CD4-positive, alpha-beta memory T cell (primary cell): ENCODE data around the gene HMCN2. TPM values are rescaled to one million over a fixed set of nuclear protein-coding genes. Genes with fewer than 3 reads are reported as not detected.
"Not testable (repeated sequence)": the region's sequence is repeated elsewhere in the genome, so short reads cannot be mapped to it uniquely, and the experiment has no call there.

Experiments
- CTCF ChIA-PET: fragments of 350-600 bp; sonication (Branson Sonifier 250); formaldehyde crosslinking; loops from one replicate; lab custom pipeline; 2021; ENCODE audit warnings: inconsistent platforms; ENCODE audit not compliant: partially characterized antibody; lab: Charles Lee
- POLR2A ChIA-PET: fragments of 350-600 bp; sonication (Branson Sonifier 250); formaldehyde crosslinking; loops from one replicate; lab custom pipeline; 2021; ENCODE audit not compliant: partially characterized antibody; lab: Charles Lee
- DNase-seq, 5 donors: peaks; one replicate each; pipeline versions ENCODE4 v3.0.0 to v3.0.0-alpha.2; 2020 to 2022; ENCODE audit warnings: mixed read lengths in 1 of 5
- H3K27ac ChIP-seq: one replicate; pipeline ENCODE4 v1.7.0; 2013; ENCODE audit warnings: low read depth, low read length
- H3K27me3 ChIP-seq: 2 replicates; pipeline ENCODE4 v1.7.0; 2013; ENCODE audit warnings: mild to moderate bottlenecking, low read length, moderate library complexity; ENCODE audit not compliant: insufficient read depth
- H3K36me3 ChIP-seq: 2 replicates; pipeline ENCODE4 v1.7.0; 2013; ENCODE audit warnings: mild to moderate bottlenecking, low read length, moderate library complexity; ENCODE audit not compliant: insufficient read depth
- H3K4me1 ChIP-seq: 2 replicates; pipeline ENCODE4 v1.7.0; 2013; ENCODE audit warnings: mild to moderate bottlenecking, low read length, moderate library complexity; ENCODE audit not compliant: insufficient read depth
- H3K4me3 ChIP-seq, 2 donors: one replicate each; pipeline ENCODE4 v1.7.0; 2013; ENCODE audit warnings: low read length in 2 of 2, mild to moderate bottlenecking in 1 of 2
- H3K9me3 ChIP-seq, 2 donors: one replicate each; pipeline ENCODE4 v1.7.0; 2013; ENCODE audit warnings: low read length in 2 of 2, control low read depth in 1 of 2; ENCODE audit not compliant: control insufficient read depth in 1 of 2
- H3K27ac Mint-ChIP-seq, 7 donors: one replicate each; pipeline ENCODE4 v1.8.0; 2020 to 2021; ENCODE audit warnings: mixed read lengths in 7 of 7, mild to moderate bottlenecking in 6 of 7, inconsistent platforms in 3 of 7, moderate library complexity in 3 of 7
- H3K27me3 Mint-ChIP-seq, 2 donors: one replicate each; pipeline ENCODE4 v1.8.0; 2020 to 2021; ENCODE audit warnings: mixed read lengths in 2 of 2
- H3K36me3 Mint-ChIP-seq, 2 donors: one replicate each; pipeline ENCODE4 v1.8.0; 2020 to 2021; ENCODE audit warnings: mixed read lengths in 2 of 2, inconsistent platforms in 1 of 2, mild to moderate bottlenecking in 1 of 2
- H3K4me1 Mint-ChIP-seq, 4 donors: one replicate each; pipeline ENCODE4 v1.8.0; 2020 to 2021; ENCODE audit warnings: mixed read lengths in 4 of 4, mild to moderate bottlenecking in 1 of 4
- H3K4me3 Mint-ChIP-seq, 8 donors: one replicate each; pipeline ENCODE4 v1.8.0; 2020 to 2021; ENCODE audit warnings: mixed read lengths in 8 of 8, mild to moderate bottlenecking in 7 of 8, moderate library complexity in 6 of 8, inconsistent platforms in 3 of 8
- H3K9me3 Mint-ChIP-seq, 8 donors: one replicate each; pipeline ENCODE4 v1.8.0; 2020 to 2021; ENCODE audit warnings: mixed read lengths in 8 of 8, mild to moderate bottlenecking in 5 of 8, inconsistent platforms in 3 of 8, moderate library complexity in 1 of 8
- intact Hi-C: fragments of 100-400 bp; cut with micrococcal nuclease; formaldehyde crosslinking; loops from one replicate; pipeline ENCODE4 v1.15.1; 2023
- polyA plus RNA-seq, 2 donors: library from polyadenylated mRNA; unstranded; fragments of 300-500 nt; fragmentation: Illumina TruSeq; gene quantifications; one replicate each; pipeline ENCODE4 v1.2.3, GENCODE V29; 2021
- total RNA-seq, 2 experiments: library from RNA; stranded (reverse); gene quantifications; one replicate each; pipeline ENCODE4 v1.2.3, GENCODE V29; 2021

The HMCN2 gene
- total and polyA plus RNA-seq, 4 experiments from 2014 or later = not detected

- intact Hi-C loops = no loop called here
- no peak for DNase-seq
- H3K27ac Mint-ChIP-seq = peak overlapping the region in 1 of 7 donors; percentile 57
- H3K36me3 Mint-ChIP-seq = no peaks in the 10 kb centered on the region
- Histone ChIP-seq H3K9me3 (no peaks in the 10 kb centered on the region), H3K36me3 (no peaks in the 10 kb centered on the region), H3K4me1 (no peaks in the 10 kb centered on the region), H3K4me3 (no peak overlapping the region), H3K27me3 (no peaks in the 10 kb centered on the region), H3K27ac (no peak overlapping the region)
- POLR2A ChIA-PET = no interaction called here
- CTCF ChIA-PET = no interaction called here
- H3K27me3 Mint-ChIP-seq = peaks cover 2 to 5% of the 10 kb centered on the region in 2 donors
- no peak overlapping the region for H3K4me3 Mint-ChIP-seq
- no peaks in the 10 kb centered on the region for H3K4me1 Mint-ChIP-seq
- no peaks in the 10 kb centered on the region for H3K9me3 Mint-ChIP-seq
Measured at GRCh38 chr9:130400870-130401269, 135.3 kb downstream of the HMCN2 start.

GRCh38 chr9:130401742-130402141 lies 136.2 kb downstream of the HMCN2 start:
- H3K27ac ChIP-seq, H3K27me3 Mint-ChIP-seq, H3K4me1 ChIP-seq, H3K4me3 Mint-ChIP-seq, H3K9me3 Mint-ChIP-seq, H3K4me1 Mint-ChIP-seq, DNase-seq, H3K36me3 Mint-ChIP-seq, H3K9me3 ChIP-seq, H3K4me3 ChIP-seq, H3K27me3 ChIP-seq, POLR2A ChIA-PET, CTCF ChIA-PET, intact Hi-C loops, H3K36me3 ChIP-seq, H3K27ac Mint-ChIP-seq: not testable (repeated sequence)

GRCh38 chr9:130402243-130402642 lies 136.7 kb downstream of the HMCN2 start:
- H3K36me3 ChIP-seq = no peaks in the 10 kb centered on the region
- no peaks in the 10 kb centered on the region for H3K36me3 Mint-ChIP-seq
- intact Hi-C loops = no loop called here
- no peaks in the 10 kb centered on the region for H3K4me1 Mint-ChIP-seq
- H3K4me3 Mint-ChIP-seq = no peak overlapping the region
- CTCF ChIA-PET = no interaction called here
- no peaks in the 10 kb centered on the region for H3K9me3 ChIP-seq
- H3K27me3 Mint-ChIP-seq = peaks cover 0 to 5% of the 10 kb centered on the region in 2 donors
- no peak for DNase-seq
- H3K4me3 ChIP-seq = no peak overlapping the region
- H3K27ac Mint-ChIP-seq = no peak overlapping the region
- no peak overlapping the region for H3K27ac ChIP-seq
- no peaks in the 10 kb centered on the region for H3K4me1 ChIP-seq
- H3K27me3 ChIP-seq = no peaks in the 10 kb centered on the region
- POLR2A ChIA-PET = no interaction called here
- no peaks in the 10 kb centered on the region for H3K9me3 Mint-ChIP-seq

GRCh38 chr9:130402645-130403440 lies 137.3 kb downstream of the HMCN2 start:
- H3K4me3 Mint-ChIP-seq = no peak overlapping the region
- DNase-seq = no peak
- H3K9me3 Mint-ChIP-seq = no peaks in the 10 kb centered on the region
- H3K27me3 Mint-ChIP-seq = peaks cover 0 to 5% of the 10 kb centered on the region in 2 donors
- Histone ChIP-seq H3K36me3 (no peaks in the 10 kb centered on the region), H3K4me3 (no peak overlapping the region), H3K27ac (no peak overlapping the region), H3K9me3 (no peaks in the 10 kb centered on the region), H3K27me3 (no peaks in the 10 kb centered on the region), H3K4me1 (no peaks in the 10 kb centered on the region)
- ChIA-PET POLR2A (no interaction called here), CTCF (no interaction called here)
- no peaks in the 10 kb centered on the region for H3K36me3 Mint-ChIP-seq
- intact Hi-C loops = no loop called here
- H3K27ac Mint-ChIP-seq = no peak overlapping the region
- H3K4me1 Mint-ChIP-seq = no peaks in the 10 kb centered on the region

- H3K27ac ChIP-seq = no peak overlapping the region
- H3K4me1 ChIP-seq = no peaks in the 10 kb centered on the region
- no peaks in the 10 kb centered on the region for H3K36me3 ChIP-seq
- Mint-ChIP-seq H3K9me3 (no peaks in the 10 kb centered on the region), H3K36me3 (no peaks in the 10 kb centered on the region), H3K27me3 (peaks cover 1 to 3% of the 10 kb centered on the region in 2 donors), H3K4me1 (no peaks in the 10 kb centered on the region), H3K27ac (no peak overlapping the region), H3K4me3 (no peak overlapping the region)
- no peaks in the 10 kb centered on the region for H3K9me3 ChIP-seq
- H3K27me3 ChIP-seq = no peaks in the 10 kb centered on the region
- CTCF ChIA-PET = no interaction called here
- no peak overlapping the region for H3K4me3 ChIP-seq
- POLR2A ChIA-PET = no interaction called here
- no peak for DNase-seq
- intact Hi-C loops = no loop called here
Measured at GRCh38 chr9:130405657-130406257, 140.2 kb downstream of the HMCN2 start.

- peaks cover 1 to 3% of the 10 kb centered on the region in 2 donors for H3K27me3 Mint-ChIP-seq
- no peak for DNase-seq
- H3K4me1 ChIP-seq = no peaks in the 10 kb centered on the region
- POLR2A ChIA-PET = no interaction called here
- H3K4me3 ChIP-seq = no peak overlapping the region
- no peak overlapping the region for H3K27ac ChIP-seq
- H3K4me3 Mint-ChIP-seq = no peak overlapping the region
- intact Hi-C loops = no loop called here
- H3K27me3 ChIP-seq = no peaks in the 10 kb centered on the region
- no peaks in the 10 kb centered on the region for H3K36me3 ChIP-seq
- H3K4me1 Mint-ChIP-seq = no peaks in the 10 kb centered on the region
- H3K9me3 Mint-ChIP-seq = no peaks in the 10 kb centered on the region
- no peaks in the 10 kb centered on the region for H3K36me3 Mint-ChIP-seq
- H3K9me3 ChIP-seq = no peaks in the 10 kb centered on the region
- CTCF ChIA-PET = no interaction called here
- H3K27ac Mint-ChIP-seq = no peak overlapping the region
Measured at GRCh38 chr9:130406278-130406895, 140.8 kb downstream of the HMCN2 start.

GRCh38 chr9:130407916-130408663 lies 142.5 kb downstream of the HMCN2 start:
- Mint-ChIP-seq H3K4me3 (no peak overlapping the region), H3K27me3 (peaks cover 3% of the 10 kb centered on the region in 2 donors), H3K36me3 (no peaks in the 10 kb centered on the region), H3K9me3 (peaks cover 0 to 2% (median 0%) of the 10 kb centered on the region in 8 donors), H3K27ac (no peak overlapping the region), H3K4me1 (no peaks in the 10 kb centered on the region)
- CTCF ChIA-PET = no interaction called here
- Histone ChIP-seq H3K4me3 (no peak overlapping the region), H3K9me3 (no peaks in the 10 kb centered on the region), H3K36me3 (no peaks in the 10 kb centered on the region), H3K4me1 (no peaks in the 10 kb centered on the region), H3K27me3 (no peaks in the 10 kb centered on the region), H3K27ac (no peak overlapping the region)
- intact Hi-C loops = no loop called here
- POLR2A ChIA-PET = no interaction called here
- no peak for DNase-seq
